Fibroblast of skin of right quadriceps (primary cell): ENCODE results near the gene RNU6-7.
A peak's percentile ranks its signal among the peaks of the same experiment; 100 is the strongest.

Experiments
- DNase-seq: peaks from one replicate; pipeline ENCODE4 v3.0.0-alpha.2; 2013

The RNU6-7 gene

GRCh38 chr14:32205984-32206383 is 4.1 kb downstream of the RNU6-7 start:
- DNase-seq = no peak

DNA sequence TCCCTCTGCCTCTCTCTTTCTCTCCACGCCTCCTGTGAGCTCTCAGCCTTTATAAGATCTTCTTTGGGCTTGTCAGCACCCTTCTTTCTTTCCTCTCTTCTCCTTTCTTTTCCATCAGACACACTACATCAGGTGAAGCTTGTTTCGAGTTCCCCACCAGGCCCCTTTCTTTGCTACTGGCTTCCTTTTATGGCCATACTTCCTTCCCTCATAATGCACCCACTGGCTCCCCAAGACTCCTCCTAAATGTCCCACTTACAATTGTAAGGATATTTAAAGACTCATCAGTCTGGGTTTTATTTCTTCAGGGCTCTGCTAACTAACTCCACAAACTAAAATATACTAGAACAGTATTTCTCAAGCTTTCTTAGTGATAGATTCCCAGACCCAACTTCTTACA is 4.7 kb downstream of the RNU6-7 start:
- no peak for DNase-seq

DNA sequence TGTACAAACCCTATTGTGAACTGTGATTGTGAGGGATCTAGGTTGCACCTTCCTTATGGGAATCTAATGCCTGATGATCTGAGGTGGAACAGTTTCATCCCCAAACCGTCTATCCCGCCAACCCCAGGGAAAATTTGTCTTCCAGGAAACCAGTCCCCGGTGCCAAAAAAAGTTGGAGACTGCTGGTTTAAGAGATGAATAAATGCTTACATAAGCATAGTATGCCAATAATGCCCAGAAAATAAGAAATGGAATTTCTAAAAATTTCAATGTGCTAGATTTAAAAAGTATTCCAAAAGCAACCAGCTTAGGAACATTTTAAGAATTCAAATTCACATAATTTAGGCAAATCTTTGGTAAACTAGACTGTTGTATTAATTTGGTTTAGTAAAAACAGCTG is 6.6 kb downstream of the RNU6-7 start:
- DNase-seq = no peak

- no peak for DNase-seq
Observed at GRCh38 chr14:32209471-32209870, 7.6 kb downstream of the RNU6-7 start.

- no peak for DNase-seq
Observed at GRCh38 chr14:32211068-32211404, 9.2 kb downstream of the RNU6-7 start.

DNA sequence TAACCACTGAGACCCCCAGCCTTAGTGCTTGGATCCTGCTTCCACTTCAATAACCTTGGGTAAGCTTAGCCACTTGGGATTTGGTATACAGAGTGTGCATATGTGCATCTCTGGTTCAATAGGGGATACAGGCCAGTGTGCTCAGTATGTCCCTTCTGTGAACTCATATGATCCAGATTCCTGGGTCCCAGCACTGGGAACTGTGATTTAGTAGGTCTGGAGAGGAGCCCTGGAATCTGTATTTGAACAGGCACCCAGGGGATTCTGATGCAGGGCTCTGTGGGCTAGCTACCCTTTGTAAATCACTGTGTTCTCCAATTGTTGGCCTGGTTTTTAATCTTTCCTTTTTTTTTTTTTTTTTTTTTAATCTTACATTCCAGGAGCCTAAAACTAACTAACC is 11.0 kb downstream of the RNU6-7 start:
- DNase-seq = no peak

GRCh38 chr14:32217301-32217700 is 15.5 kb downstream of the RNU6-7 start:
- DNase-seq = no peak

DNA sequence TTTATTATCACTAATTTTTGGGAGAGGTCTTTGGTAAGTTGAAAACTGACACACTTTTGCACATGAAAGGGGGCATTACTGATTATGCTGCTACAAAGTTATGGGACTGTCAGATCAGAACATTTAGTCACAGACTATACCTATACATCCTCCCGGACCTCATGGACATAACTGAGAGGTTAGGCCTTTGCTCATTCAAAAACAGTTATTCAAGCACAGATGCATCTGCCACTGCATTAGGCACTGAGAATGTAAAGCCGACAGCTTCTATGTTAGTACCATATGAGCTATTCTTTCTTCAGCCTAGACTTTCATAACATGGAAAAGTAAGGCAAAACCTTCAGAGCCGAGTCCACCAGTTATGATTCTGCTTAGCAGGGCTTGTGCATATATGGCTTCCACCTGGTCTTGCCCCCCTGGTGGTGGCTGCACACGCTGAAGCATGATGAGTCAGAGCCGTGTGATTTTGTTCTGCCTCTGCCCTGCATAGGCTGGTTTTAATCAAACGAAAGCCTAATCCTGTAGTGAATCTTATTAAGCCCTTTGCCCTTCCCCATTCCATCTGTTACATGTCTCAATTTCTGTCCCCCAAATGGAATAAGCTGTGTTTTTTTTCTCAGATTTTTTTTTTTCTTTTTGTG is 23.0 kb downstream of the RNU6-7 start:
- peak; percentile 79 for DNase-seq

GRCh38 chr14:32225378-32225920 is 23.6 kb downstream of the RNU6-7 start:
- DNase-seq = no peak

GRCh38 chr14:32226056-32226455 is 24.2 kb downstream of the RNU6-7 start:
- peak; percentile 22 for DNase-seq

- peak; percentile 81 for DNase-seq
Observed at GRCh38 chr14:32230181-32230580, 28.3 kb downstream of the RNU6-7 start.

GRCh38 chr14:32230695-32231280 is 28.9 kb downstream of the RNU6-7 start:
- peak; percentile 92 for DNase-seq

DNA sequence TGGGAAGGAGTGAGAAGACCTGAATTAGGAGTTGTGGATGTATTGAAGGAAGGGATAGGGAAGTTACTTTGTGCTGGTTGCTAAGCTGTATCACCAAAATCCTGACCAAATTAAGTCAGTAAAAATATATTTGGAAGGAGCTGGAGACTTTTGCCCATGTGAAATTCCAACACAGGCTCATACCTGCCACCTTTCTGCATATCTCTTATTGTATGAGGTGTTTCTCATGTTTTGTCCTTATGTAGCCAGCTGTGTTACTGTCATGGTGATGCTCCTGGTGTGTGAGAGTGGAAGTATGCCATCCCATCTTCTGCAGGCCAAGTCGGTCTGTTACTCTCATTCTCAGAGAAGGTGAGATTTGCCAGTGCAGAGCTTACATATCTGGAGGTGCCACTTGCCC is 30.6 kb downstream of the RNU6-7 start:
- DNase-seq = no peak

DNA sequence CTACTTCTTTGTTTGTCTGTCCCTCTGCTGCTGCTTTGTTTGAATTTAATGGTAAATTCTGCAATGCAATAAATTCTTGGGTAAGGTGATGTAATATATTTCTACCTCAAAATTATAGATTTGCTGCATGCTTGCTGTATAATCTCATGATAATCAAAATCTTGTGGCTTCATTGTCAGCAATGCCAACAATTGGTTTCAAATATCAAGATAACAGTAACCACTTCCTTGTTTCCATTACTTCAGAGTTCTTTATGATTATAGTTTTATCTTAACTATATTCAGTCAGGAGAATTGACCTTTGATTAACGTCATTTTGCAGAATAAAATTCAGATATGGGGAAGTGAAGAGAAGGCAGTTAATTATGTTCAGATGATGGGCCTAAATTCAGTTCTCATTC is 31.4 kb downstream of the RNU6-7 start:
- no peak for DNase-seq

GRCh38 chr14:32244404-32244803 is 42.6 kb downstream of the RNU6-7 start:
- DNase-seq = no peak

- no peak for DNase-seq
Observed at GRCh38 chr14:32246751-32247150, 44.9 kb downstream of the RNU6-7 start.

GRCh38 chr14:32249371-32249770 is 47.5 kb downstream of the RNU6-7 start:
- no peak for DNase-seq

- DNase-seq = no peak
Observed at GRCh38 chr14:32249780-32250179, 47.9 kb downstream of the RNU6-7 start.

GRCh38 chr14:32250681-32251080 is 48.8 kb downstream of the RNU6-7 start:
- no peak for DNase-seq

GRCh38 chr14:32251530-32251929 is 49.7 kb downstream of the RNU6-7 start:
- no peak for DNase-seq
